GM19372 (cell line): ENCODE results near the gene KIRREL1.

Experiments used
- ATAC-seq: cut with Tn5 transposase; IDR thresholded peaks from one replicate; pipeline ENCODE4 v1.9.1; 2021; ENCODE audit warnings: mild to moderate bottlenecking, low read depth, moderate library complexity; ENCODE audit not compliant: unreplicated experiment

The KIRREL1 gene

GRCh38 chr1:158026651-158027050, 33.2 kb downstream of the KIRREL1 start:
- ATAC-seq = no peak

- ATAC-seq = no peak
Observed at GRCh38 chr1:158027508-158027907, 34.1 kb downstream of the KIRREL1 start.

GRCh38 chr1:158028969-158029368, 35.5 kb downstream of the KIRREL1 start:
- ATAC-seq = no peak

GRCh38 chr1:158035014-158035413, 41.6 kb downstream of the KIRREL1 start:
- no peak for ATAC-seq

- no peak for ATAC-seq
Observed at GRCh38 chr1:158035976-158036583, 42.6 kb downstream of the KIRREL1 start.

GRCh38 chr1:158037008-158037865, 43.8 kb downstream of the KIRREL1 start:
- no peak for ATAC-seq

GRCh38 chr1:158037866-158038359, 44.5 kb downstream of the KIRREL1 start:
- no peak for ATAC-seq

GRCh38 chr1:158038793-158039192, 45.3 kb downstream of the KIRREL1 start:
- ATAC-seq = no peak

- ATAC-seq = no peak
Observed at GRCh38 chr1:158039380-158039779, 45.9 kb downstream of the KIRREL1 start.

GRCh38 chr1:158040323-158040722, 46.9 kb downstream of the KIRREL1 start:
- ATAC-seq = no peak

GRCh38 chr1:158043232-158043631, 49.8 kb downstream of the KIRREL1 start:
- ATAC-seq = no peak

GRCh38 chr1:158045639-158046038, 52.2 kb downstream of the KIRREL1 start:
- ATAC-seq = no peak

- no peak for ATAC-seq
Observed at GRCh38 chr1:158046715-158047510, 53.5 kb downstream of the KIRREL1 start.

GRCh38 chr1:158048371-158049067, 55.1 kb downstream of the KIRREL1 start:
- ATAC-seq = no peak

- no peak for ATAC-seq
Observed at GRCh38 chr1:158049853-158050252, 56.4 kb downstream of the KIRREL1 start.

- no peak for ATAC-seq
Observed at GRCh38 chr1:158053276-158053675, 59.8 kb downstream of the KIRREL1 start.

GRCh38 chr1:158054721-158055120, 61.3 kb downstream of the KIRREL1 start:
- no peak for ATAC-seq

- no peak for ATAC-seq
Observed at GRCh38 chr1:158055854-158056253, 62.4 kb downstream of the KIRREL1 start.

- ATAC-seq = no peak
Observed at GRCh38 chr1:158056498-158056897, 63.1 kb downstream of the KIRREL1 start.

- ATAC-seq = no peak
Observed at GRCh38 chr1:158058237-158058985, 65.0 kb downstream of the KIRREL1 start.
